Kidney (tissue), 14 donors: ENCODE measurements around the gene NKG7. TPM values are rescaled to one million over a fixed set of nuclear protein-coding genes. Genes with fewer than 3 reads are reported as not detected.

Experiments used
- DNase-seq, 5 donors: peaks; one replicate each; pipeline ENCODE4 v3.0.0-alpha.2; 2013 to 2020
- FAIRE-seq: peaks from 2 replicates; lab custom pipeline; 2012; peaks lifted over from hg19 to GRCh38; lab: Jason Lieb, UNC
- H3K27ac ChIP-seq, 2 donors: one replicate each; pipeline ENCODE4 v1.7.0; 2013; ENCODE audit warnings: low read depth in 2 of 2, low read length in 2 of 2, inconsistent platforms in 1 of 2
- H3K27me3 ChIP-seq: one replicate; pipeline ENCODE4 v1.7.1; 2013; ENCODE audit warnings: low read length, inconsistent platforms; ENCODE audit not compliant: control insufficient read depth, insufficient read depth
- H3K36me3 ChIP-seq, 3 donors: one replicate each; pipeline versions ENCODE4 v1.7.0 to v1.7.1; 2013; ENCODE audit warnings: low read length in 3 of 3, control low read depth in 1 of 3, inconsistent platforms in 1 of 3; ENCODE audit not compliant: insufficient read depth in 3 of 3, control insufficient read depth in 2 of 3
- H3K4me1 ChIP-seq, 3 donors: one replicate each; pipeline versions ENCODE4 v1.7.0 to v1.7.1; 2013; ENCODE audit warnings: low read length in 3 of 3, inconsistent platforms in 1 of 3, low read depth in 1 of 3; ENCODE audit not compliant: control insufficient read depth in 2 of 3, insufficient read depth in 2 of 3
- H3K4me3 ChIP-seq, 3 donors: one replicate each; pipeline versions ENCODE4 v1.7.0 to v1.8.1; 2013; ENCODE audit warnings: low read length in 3 of 3, control low read depth in 1 of 3, inconsistent platforms in 1 of 3
- H3K9ac ChIP-seq, 3 donors: one replicate each; pipeline versions ENCODE4 v1.7.0 to v1.7.1; 2013; ENCODE audit warnings: low read length in 3 of 3, control low read depth in 1 of 3, inconsistent platforms in 1 of 3
- H3K9me3 ChIP-seq, 3 donors: one replicate each; pipeline versions ENCODE4 v1.7.0 to v1.7.1; 2013; ENCODE audit warnings: low read length in 3 of 3, control low read depth in 1 of 3, inconsistent platforms in 1 of 3; ENCODE audit not compliant: control insufficient read depth in 2 of 3, insufficient read depth in 1 of 3
- intact Hi-C: fragments of 100-400 bp; cut with DNase I; formaldehyde crosslinking; loops from one replicate; pipeline ENCODE4 v1.11.1; 2022
- polyA plus RNA-seq: library from polyadenylated mRNA; stranded (reverse); fragments of 350-450 nt; fragmentation: Illumina TruSeq; extraction: RNeasy Lipid Tissue Mini Kit (QIAGEN cat#74804); gene quantifications from one replicate; pipeline ENCODE4 v1.2.3, GENCODE V29; 2014; ENCODE audit warnings: low read depth, low replicate concordance; ENCODE audit not compliant: insufficient read depth
- total RNA-seq: library from RNA; stranded (reverse); fragmentation: NEBNext Ultra II Directional; extraction: Animal tissue kit (Norgen Biotek cat#: 25700); gene quantifications from one replicate; pipeline ENCODE4 v1.2.1, GENCODE V29; 2021
- TF ChIP-seq, protein P1 (sequence below): IDR thresholded peaks from 3 replicates; pipeline ENCODE4 v1.5.1; 2012; ENCODE audit warnings: mild to moderate bottlenecking, moderate library complexity, borderline replicate concordance; ENCODE audit not compliant: insufficient read depth; ENCODE audit errors: extremely low read depth
- donor health status: control.
- donor health status: control.
- donor health status: control.
- donor health status: control.
- donor health status: control.
- donor health status: DM: yes; HTN: yes; CAD: no.
- donor health status: Normal renal cell carcinoma (clear cell type).

Gene NKG7
- total and polyA plus RNA-seq, 2 donors from 2014 or later, result 3.5 to 7.9 TPM

- Histone ChIP-seq H3K36me3 (peaks cover 0 to 15% (median 6%) of the 10 kb centered on the region in 3 donors), H3K4me1 (peaks cover 0 to 3% (median 0%) of the 10 kb centered on the region in 3 donors), H3K9me3 (no peaks in the 10 kb centered on the region), H3K27ac (no peak overlapping the region), H3K9ac (no peak overlapping the region), H3K27me3 (no peaks in the 10 kb centered on the region), H3K4me3 (no peak overlapping the region)
- intact Hi-C loops, result no loop called here
- TF ChIP-seq, protein P1, sequence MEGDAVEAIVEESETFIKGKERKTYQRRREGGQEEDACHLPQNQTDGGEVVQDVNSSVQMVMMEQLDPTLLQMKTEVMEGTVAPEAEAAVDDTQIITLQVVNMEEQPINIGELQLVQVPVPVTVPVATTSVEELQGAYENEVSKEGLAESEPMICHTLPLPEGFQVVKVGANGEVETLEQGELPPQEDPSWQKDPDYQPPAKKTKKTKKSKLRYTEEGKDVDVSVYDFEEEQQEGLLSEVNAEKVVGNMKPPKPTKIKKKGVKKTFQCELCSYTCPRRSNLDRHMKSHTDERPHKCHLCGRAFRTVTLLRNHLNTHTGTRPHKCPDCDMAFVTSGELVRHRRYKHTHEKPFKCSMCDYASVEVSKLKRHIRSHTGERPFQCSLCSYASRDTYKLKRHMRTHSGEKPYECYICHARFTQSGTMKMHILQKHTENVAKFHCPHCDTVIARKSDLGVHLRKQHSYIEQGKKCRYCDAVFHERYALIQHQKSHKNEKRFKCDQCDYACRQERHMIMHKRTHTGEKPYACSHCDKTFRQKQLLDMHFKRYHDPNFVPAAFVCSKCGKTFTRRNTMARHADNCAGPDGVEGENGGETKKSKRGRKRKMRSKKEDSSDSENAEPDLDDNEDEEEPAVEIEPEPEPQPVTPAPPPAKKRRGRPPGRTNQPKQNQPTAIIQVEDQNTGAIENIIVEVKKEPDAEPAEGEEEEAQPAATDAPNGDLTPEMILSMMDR, result no peak
- DNase-seq, result peak in 1 of 5 donors; percentile 59
- FAIRE-seq, result no peak
Measured at GRCh38 chr19:51345076-51345620, 27.3 kb downstream of the NKG7 start.

- Histone ChIP-seq H3K9ac (no peak overlapping the region), H3K4me1 (peaks cover 0 to 7% (median 3%) of the 10 kb centered on the region in 3 donors), H3K27ac (no peak overlapping the region), H3K27me3 (no peaks in the 10 kb centered on the region), H3K4me3 (no peak overlapping the region), H3K36me3 (peaks cover 0 to 10% (median 4%) of the 10 kb centered on the region in 3 donors), H3K9me3 (no peaks in the 10 kb centered on the region)
- DNase-seq (peak in 1 of 5 donors; percentile 41), FAIRE-seq (no peak)
- TF ChIP-seq, protein P1, result no peak
- intact Hi-C loops, result no loop called here
Measured at GRCh38 chr19:51342631-51343569, 29.6 kb downstream of the NKG7 start.

DNA sequence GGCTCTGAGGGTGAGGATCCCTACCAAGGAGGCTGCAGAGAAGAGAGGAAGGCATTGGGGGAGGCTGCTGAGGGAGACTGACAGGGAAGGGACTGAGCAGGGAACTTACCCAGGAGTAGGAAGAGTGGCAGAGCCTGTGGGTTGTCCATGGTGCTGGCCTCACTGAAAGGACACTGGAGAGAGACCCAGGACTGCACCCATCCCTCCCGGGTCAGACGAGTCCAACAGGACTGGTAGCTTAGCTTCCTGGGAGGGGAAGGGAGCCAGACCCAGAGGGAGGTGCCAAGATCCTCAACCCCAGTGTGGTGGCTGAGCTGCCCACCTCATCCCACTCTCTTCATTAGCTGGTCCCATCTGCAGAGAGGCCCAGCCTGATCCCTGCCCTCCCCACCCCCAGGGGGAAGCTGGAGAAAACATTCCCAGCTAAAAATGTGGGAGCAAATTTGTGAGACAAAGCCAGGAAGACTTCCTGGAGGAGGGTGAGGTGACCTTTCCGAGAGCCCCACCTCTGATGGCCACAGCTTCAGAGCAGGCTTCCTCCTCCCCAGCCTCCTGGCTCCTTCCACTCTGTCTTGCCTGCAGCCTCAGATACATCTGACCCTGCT is 30.4 kb downstream of the NKG7 start, which contains the start of gene VSIG10L:
Gene VSIG10L (minus strand): TSS at position 164 of the 605 bp plus-strand sequence. CDS start 15 bp downstream, at position 149.
- peaks cover 0 to 7% (median 0%) of the 10 kb centered on the region in 3 donors for H3K4me1 ChIP-seq
- no peak within 1 kb of the TSS for H3K9ac ChIP-seq
- no peaks in the 10 kb centered on the region for H3K9me3 ChIP-seq
- FAIRE-seq (no peak), DNase-seq (peak in 1 of 5 donors; percentile 49)
- no peaks in the 10 kb centered on the region for H3K27me3 ChIP-seq
- intact Hi-C loops, result no loop called here
- TF ChIP-seq, protein P1, result no peak
- H3K4me3 ChIP-seq, result no peak within 1 kb of the TSS
- peaks cover 0 to 10% (median 4%) of the 10 kb centered on the region in 3 donors for H3K36me3 ChIP-seq
- H3K27ac ChIP-seq, result no peak within 1 kb of the TSS
